Skeletal muscle cell (primary cell): ENCODE data around the gene PSMD13.
A peak's percentile ranks its signal among the peaks of the same experiment; 100 is the strongest.
"Not testable (repeated sequence)": the region's sequence is repeated elsewhere in the genome, so short reads cannot be mapped to it uniquely, and the experiment has no call there.

Experiments
- DNase-seq: peaks from one replicate; pipeline ENCODE4 v3.0.0-alpha.2; 2010; ENCODE audit warnings: low read depth
- H3K4me3 ChIP-seq: 2 replicates; pipeline ENCODE4 v1.5.1; 2011; ENCODE audit warnings: low read depth, mild to moderate bottlenecking, control low read depth, low read length, moderate library complexity

Gene PSMD13

DNA sequence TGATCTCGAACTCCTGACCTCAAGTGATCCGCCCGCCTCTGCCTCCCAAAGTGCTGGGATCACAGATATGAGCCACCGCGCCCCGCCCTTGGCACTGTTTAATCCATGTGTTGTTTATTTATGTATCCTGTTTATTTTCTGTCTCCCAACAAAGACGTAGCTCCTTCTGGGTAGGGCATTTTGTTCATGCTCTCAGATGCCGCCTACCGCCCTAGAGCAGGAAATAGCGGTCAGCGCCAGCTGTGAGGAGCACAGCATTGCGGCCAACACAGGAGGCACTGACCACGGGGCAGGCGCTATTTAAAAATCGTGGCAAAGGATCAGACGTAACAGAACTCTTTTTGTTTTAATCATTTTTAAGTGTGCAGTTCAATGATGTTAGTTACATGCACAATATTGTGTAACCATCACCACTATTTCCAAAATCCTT, 32.0 kb downstream of the PSMD13 start:
- DNase-seq, H3K4me3 ChIP-seq: not testable (repeated sequence)

DNA sequence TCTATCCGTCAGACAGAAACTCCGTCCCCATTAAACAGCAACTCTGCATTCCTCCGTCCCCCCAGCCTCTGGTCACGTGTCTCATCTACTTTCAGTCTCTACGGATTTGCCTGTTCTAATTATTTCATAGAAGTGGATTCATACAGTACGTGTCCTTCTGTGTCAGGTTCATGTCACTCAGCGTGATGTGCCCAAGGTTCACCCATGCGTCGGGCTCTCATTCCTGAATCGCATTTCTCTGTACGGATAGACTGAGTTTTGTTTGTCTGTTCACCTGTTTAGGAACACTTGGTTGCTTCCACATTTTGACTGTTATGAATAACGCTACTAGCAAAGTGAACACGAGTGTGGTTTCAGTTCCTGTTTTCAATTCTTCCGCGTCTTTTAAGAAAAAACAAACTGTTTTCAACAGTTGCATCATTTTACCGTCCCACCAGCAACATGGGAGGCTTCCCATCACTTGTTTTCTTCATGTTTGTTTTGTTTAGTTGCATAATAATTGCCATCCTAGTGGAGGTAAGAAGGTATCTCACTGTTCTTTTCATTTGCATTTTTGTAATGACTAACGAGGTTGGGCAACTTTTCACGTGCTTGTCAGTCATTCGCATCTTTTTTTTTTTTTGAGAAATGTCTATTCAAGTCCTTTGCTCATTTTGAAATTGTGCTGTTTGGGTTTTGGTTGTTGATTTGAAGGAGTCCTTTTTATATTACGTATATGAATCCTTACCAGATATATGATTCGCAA, 32.5 kb downstream of the PSMD13 start:
- no peak for DNase-seq
- H3K4me3 ChIP-seq, result no peak overlapping the region

DNA sequence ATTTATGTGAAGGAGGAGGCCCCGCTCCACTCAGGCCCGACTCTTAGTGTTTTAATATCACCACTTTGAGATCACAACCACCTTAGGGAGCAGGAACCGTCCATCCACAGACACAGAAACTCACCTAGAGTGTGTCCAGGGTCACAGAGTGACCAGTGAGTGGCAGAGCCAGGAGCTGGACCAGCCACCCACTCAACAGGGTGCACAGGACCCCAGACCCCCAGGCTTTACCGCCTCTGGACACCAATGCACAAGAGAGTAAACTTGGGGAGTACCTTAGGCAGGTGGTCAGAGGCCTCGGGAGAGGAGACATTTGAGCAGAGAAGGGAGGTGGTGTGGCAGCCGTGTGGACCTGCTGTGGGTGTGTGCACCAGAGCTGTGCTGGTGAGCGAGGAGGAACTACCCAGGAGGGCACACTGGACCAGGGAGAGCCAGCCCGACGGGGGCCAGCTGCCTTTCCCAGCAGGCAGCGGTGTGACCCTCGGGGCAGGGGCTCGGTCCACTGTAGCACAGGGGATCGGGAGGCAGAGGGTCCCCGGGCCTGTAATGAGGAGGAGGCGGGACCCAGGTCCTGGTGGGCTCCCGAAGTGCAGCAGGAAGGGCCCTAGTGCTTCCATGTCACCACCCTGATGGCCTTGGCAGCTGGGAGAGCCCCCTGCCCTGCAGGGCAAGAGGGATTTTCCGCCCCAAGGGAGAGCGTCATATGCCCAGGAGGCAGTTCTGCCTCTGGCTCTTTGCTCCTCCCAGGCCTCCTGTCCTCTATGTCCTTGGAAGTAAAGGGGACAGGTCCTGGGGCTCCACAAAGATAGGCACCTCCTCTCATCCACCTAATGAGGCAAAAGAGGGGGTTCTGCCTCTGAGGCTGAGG, 33.9 kb downstream of the PSMD13 start:
- DNase-seq, result no peak

DNA sequence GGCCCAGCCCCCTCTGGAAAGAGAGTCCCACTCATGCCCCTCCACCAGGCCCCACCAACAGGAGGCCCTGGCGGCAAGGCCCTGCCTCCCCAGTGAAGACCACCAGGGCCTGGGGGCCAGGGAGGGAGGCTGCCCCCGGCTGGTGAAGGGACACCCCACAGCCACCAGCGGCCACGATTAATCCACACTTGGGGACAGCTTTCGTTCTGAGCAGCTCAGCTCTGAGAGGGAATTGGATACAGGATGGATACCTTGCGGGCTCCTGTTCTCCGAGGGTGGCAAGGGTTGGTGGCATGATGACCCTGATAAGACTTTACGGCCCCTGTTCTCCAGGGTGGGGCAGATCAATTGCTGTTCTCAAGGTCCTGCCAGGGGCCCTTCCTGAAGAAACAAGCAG, 34.5 kb downstream of the PSMD13 start:
- no peak for DNase-seq
- no peak overlapping the region for H3K4me3 ChIP-seq

More for the DNA sequence above, 33.9 kb downstream of the PSMD13 start:
- H3K4me3 ChIP-seq, result no peak overlapping the region

DNA sequence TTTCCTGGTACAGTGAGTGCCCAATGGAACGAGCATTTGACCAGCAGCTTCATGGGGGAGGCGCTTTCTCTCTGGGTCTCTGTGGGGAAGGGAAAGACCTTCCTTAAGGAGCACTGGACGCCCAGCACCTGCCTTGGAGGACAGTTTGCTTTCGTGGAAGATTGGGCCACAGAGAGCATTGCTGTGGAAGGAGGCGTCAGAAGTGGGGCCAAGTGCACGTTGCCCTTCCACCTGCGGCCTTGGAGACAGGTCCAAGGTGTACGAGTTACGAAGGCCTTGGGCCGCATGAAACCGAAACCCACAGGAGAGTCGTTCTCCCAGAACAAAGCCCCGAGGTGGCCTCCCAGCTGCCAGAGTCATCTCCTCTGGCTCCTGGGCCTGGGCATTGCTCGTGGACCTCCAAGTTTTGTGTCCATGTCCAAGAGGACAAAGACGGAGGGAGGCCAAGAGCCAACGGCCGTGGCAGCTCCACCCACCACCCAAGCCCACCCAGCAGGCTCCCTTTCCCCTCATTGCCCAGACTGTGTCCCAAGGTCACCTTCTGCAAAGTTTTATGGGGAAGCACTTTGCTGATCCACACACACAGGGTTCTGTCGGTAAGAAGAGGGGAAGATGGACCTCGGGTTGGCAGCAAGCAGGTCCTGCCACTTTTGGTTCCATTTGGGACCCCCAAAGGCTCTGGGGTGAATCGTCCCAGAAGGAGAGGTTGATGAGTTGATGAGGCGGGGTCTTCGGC, 35.6 kb downstream of the PSMD13 start:
- no peak for DNase-seq
- no peak overlapping the region for H3K4me3 ChIP-seq

DNA sequence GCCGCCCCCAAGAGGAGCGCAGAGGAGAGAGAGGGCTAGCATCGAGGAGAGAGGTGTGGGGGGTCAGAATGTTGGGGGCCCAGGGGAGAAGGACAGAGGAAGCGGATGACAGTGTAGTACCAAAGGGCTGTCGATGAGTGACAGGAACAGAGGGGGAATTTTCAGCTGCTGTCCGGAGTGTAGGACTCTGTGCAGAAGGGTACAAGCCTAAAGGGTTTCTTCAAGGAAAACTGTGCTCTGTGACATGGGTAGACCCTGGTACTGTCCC, 36.1 kb downstream of the PSMD13 start:
- no peak for DNase-seq
- H3K4me3 ChIP-seq, result no peak overlapping the region

DNA sequence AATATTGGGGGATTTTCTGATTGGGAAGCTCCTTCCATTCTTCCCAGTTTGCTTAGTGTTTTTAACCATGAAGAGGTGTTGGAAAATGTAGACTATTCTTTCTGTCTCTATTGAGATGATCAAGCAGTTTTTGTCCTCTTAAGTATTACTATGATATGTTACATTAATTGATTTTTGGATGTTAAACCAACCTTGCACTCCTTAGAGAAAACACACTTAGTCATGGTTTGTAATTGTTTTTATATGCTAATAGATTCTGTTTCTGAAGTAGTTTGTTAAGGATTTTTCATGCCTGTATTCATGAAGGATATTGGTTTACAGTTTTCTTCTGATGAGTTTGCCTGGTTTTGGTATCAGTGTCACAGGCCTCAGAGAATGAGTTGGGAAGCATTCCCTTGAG, 39.4 kb downstream of the PSMD13 start:
- no peak overlapping the region for H3K4me3 ChIP-seq
- no peak for DNase-seq

DNA sequence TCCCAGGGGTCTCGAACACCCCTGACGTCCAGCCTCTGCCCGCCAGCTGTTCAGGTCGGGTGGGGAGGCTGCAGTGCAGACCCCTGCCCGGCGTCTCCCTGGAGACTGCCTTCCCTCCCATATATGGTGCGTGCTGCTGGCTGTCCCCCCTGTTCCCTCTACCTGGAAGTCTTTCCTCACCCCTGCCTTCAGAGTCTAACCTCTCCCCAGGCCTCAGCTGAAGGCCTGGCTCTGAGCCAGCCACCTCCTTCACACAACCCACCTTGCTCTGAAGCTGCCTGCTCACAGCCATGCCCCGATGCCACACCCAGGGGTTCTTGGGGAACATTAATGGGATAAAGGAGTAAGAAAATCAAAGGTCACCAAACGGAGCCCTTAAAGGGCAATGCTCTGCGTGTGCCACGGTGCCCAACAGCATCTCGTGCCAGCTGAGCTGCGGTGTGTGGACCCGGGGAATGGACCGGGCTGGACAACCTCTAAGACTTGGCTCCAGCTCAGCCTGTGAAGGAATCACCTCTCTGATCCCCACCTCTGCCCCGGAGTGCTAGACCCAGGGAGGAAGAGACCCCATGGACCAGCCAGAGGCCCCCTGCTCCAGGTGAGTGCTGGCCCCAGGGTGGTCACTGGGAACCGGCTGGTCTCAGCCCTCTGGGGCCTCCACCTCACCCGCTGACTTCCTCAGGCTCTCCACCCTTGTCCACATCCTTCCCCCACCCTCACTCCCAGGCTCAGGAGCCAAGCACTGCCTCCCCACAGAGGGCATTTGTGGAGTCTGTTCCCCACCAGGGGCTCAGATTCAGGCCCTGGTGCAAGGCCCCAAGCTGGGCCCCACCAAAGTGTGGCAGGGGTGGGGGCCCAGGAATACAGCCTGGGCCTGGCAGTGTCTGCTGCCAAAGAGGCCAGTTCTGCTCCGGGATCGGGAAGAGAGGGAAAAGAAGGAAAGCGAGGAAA, 41.5 kb downstream of the PSMD13 start, which contains the start of gene NLRP6:
TSS of gene NLRP6 (plus strand) at position 407 of the 951 bp plus-strand sequence. CDS start at position 570, 163 bp downstream.
- no peak for DNase-seq
- no peak within 1 kb of the TSS for H3K4me3 ChIP-seq

DNA sequence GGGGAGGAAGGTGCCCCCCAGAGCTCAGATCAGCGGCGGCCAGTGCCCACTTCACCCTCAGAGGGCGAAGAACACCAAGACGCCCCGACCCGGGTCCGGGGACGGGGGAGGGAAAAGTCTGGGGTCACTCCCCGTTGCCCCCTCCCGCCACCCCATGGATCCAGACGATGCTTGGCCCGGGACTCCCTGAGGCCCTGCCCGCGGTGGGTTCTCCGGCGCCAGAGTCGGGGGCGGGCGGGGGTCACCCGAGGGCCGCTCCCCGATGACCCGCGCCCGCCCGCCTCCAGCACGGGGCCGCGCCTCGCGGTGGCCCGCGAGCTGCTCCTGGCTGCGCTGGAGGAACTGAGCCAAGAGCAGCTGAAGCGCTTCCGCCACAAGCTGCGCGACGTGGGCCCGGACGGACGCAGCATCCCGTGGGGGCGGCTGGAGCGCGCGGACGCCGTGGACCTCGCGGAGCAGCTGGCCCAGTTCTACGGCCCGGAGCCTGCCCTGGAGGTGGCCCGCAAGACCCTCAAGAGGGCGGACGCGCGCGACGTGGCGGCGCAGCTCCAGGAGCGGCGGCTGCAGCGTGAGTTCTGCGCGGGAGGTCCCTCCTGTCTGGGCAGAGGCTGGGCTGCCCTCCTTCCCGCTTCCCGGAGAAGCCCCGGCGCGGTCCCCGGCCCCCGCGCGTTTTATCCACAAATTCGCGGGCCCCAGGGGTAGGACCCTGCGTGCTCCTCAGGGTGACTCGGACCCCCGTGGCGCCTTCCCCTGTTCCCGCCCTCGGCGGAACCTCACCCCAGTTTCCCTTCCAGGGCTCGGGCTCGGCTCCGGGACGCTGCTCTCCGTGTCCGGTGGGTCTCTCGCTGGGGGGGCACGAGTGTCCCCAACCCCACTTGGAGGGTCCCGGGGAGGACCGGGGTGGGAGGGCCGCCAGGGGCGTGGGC, 42.5 kb downstream of the PSMD13 start:
- no peak for DNase-seq
- no peak overlapping the region for H3K4me3 ChIP-seq

DNA sequence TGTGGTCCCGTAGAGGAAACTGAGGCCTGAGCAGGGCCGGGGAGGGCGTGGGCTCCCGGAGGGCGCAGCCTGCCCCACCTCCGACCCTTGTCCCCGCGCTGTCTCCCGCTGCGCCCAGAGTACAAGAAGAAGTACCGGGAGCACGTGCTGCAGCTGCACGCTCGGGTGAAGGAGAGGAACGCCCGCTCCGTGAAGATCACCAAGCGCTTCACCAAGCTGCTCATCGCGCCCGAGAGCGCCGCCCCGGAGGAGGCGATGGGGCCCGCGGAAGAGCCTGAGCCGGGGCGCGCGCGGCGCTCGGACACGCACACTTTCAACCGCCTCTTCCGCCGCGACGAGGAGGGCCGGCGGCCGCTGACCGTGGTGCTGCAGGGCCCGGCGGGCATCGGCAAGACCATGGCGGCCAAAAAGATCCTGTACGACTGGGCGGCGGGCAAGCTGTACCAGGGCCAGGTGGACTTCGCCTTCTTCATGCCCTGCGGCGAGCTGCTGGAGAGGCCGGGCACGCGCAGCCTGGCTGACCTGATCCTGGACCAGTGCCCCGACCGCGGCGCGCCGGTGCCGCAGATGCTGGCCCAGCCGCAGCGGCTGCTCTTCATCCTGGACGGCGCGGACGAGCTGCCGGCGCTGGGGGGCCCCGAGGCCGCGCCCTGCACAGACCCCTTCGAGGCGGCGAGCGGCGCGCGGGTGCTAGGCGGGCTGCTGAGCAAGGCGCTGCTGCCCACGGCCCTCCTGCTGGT, 43.4 kb downstream of the PSMD13 start:
- H3K4me3 ChIP-seq, result peak overlapping the region; percentile 5
- DNase-seq, result no peak

DNA sequence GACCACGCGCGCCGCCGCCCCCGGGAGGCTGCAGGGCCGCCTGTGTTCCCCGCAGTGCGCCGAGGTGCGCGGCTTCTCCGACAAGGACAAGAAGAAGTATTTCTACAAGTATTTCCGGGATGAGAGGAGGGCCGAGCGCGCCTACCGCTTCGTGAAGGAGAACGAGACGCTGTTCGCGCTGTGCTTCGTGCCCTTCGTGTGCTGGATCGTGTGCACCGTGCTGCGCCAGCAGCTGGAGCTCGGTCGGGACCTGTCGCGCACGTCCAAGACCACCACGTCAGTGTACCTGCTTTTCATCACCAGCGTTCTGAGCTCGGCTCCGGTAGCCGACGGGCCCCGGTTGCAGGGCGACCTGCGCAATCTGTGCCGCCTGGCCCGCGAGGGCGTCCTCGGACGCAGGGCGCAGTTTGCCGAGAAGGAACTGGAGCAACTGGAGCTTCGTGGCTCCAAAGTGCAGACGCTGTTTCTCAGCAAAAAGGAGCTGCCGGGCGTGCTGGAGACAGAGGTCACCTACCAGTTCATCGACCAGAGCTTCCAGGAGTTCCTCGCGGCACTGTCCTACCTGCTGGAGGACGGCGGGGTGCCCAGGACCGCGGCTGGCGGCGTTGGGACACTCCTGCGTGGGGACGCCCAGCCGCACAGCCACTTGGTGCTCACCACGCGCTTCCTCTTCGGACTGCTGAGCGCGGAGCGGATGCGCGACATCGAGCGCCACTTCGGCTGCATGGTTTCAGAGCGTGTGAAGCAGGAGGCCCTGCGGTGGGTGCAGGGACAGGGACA, 44.1 kb downstream of the PSMD13 start:
- no peak for DNase-seq
- H3K4me3 ChIP-seq, result no peak overlapping the region

DNA sequence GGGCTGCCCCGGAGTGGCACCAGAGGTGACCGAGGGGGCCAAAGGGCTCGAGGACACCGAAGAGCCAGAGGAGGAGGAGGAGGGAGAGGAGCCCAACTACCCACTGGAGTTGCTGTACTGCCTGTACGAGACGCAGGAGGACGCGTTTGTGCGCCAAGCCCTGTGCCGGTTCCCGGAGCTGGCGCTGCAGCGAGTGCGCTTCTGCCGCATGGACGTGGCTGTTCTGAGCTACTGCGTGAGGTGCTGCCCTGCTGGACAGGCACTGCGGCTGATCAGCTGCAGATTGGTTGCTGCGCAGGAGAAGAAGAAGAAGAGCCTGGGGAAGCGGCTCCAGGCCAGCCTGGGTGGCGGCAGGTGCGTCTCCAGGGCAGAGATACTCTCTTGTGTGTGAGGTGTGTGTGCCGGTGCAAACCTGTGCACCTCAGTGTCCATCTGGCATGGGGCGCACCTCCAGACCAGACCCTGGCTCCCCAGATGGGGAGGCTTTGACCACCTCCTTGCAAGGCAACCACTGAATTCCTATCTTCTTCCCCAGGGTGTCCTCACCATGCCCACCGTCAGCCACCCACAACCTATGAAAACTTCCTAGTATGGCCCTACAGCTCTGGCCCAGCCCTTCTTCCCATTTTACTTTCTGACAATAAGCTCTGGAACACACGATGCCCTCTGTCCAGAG, 44.8 kb downstream of the PSMD13 start:
- no peak overlapping the region for H3K4me3 ChIP-seq
- no peak for DNase-seq

DNA sequence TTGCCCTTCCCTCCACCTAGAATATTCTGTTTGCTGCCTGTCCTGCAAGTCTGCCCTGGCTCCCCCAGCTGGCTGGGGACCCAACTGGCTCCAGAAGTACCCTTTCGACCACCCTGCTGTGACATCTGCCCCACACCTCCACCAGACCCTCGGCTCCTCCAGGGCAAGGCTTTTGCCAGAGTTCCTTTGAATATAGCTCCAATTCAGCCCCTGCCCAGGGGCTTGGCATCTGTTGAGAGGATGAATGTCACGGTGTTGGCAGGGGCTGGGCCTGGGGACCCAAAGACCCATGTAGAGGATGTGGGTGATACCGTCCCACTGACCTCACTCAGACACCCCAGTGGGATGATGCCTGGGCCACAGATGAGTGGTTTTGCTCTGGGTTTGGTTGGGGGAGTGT, 45.4 kb downstream of the PSMD13 start:
- DNase-seq, result no peak
- no peak overlapping the region for H3K4me3 ChIP-seq

DNA sequence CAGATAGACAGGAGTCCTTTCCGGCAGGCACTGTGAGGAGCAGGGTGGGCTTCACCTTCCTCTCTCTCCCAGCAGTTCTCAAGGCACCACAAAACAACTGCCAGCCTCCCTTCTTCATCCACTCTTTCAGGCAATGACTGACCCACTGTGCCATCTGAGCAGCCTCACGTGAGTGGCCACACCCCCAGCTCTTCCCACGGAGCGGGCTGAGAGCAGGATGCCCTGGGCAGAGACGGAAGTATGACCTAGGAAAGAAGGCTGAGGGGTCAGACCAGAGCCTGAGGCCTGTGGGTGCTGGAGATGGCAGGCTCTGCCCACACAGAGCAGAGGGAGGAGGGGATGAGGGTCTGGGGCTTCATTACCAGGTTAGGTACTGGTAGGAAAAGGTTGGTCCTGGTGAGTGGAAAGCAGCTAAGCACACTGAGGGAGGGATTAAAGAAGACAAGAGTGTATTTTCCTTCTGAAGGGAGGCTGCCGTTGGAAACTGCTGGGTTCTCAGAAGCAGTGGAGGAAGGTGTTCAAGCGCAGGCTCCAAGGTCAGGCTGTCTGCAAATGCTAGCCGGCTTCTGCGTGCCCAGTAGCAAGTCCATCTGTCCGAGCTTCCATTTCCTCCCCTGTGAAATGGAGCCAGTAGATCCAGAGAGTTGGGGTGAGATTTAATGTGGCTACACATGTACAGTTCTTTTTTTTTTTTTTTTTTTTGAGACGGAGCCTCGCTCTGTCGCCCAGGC, 46.0 kb downstream of the PSMD13 start:
- no peak overlapping the region for H3K4me3 ChIP-seq
- DNase-seq, result no peak

DNA sequence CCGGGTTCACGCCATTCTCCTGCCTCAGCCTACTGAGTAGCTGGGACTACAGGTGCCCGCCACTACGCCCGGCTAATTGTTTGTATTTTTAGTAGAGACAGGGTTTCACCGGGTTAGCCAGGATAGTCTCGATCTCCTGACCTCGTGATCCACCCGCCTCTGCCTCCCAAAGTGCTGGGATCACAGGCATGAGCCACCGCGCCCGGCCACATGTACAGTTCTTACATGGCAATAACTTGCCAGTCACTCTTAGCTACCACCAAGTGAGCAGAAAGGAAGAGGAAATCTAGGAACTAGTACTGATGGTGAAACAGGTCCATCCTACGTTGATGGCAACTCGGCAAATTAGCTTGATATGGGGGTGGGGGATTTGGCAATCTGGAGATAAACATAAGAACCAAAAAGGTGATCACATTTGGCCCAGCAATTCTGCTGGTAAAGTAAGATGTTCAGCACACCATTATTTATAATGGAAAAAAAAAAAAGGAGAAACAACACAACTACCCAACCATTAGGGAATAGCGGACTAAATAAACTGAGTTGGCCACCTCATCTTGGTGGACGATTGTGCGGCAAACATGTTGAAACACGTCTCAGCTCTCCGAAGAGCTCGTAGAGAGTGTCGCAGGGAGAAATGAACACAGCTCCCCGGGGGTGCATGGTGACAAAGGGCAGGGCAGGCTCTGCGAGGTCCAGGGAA, 46.8 kb downstream of the PSMD13 start:
- H3K4me3 ChIP-seq, result no peak overlapping the region
- DNase-seq, result no peak
